Calu3 (cell line): ENCODE data around the gene PCNX1. TPM values are rescaled to one million over a fixed set of nuclear protein-coding genes. Genes with fewer than 3 reads are reported as not detected.

Experiments used
- BruUV-seq: library from RNA; stranded (reverse); fragments of 400-500 nt; replicated peaks from 2 replicates; lab custom pipeline; 2021; lab: Mats Ljungman, UMichigan
- CTCF ChIA-PET: fragments of 300-600 bp; sonication (Branson Sonifier 250); formaldehyde crosslinking; loops from one replicate; lab custom pipeline; 2022; ENCODE audit warnings: antibody characterized with exemption; lab: Charles Lee
- DNase-seq: peaks from one replicate; pipeline ENCODE4 v3.0.0; 2022
- H3K27ac Mint-ChIP-seq: one replicate; pipeline ENCODE4 v1.8.0; 2022; ENCODE audit warnings: mixed read lengths; ENCODE audit not compliant: unreplicated experiment
- H3K27me3 Mint-ChIP-seq: one replicate; pipeline ENCODE4 v1.8.0; 2022; ENCODE audit warnings: mixed read lengths; ENCODE audit not compliant: unreplicated experiment
- H3K36me3 Mint-ChIP-seq: one replicate; pipeline ENCODE4 v1.8.0; 2022; ENCODE audit warnings: mild to moderate bottlenecking, moderate library complexity, mixed read lengths; ENCODE audit not compliant: insufficient read depth, unreplicated experiment
- H3K4me1 Mint-ChIP-seq: one replicate; pipeline ENCODE4 v1.8.0; 2022; ENCODE audit warnings: mild to moderate bottlenecking, low read depth, mixed read lengths; ENCODE audit not compliant: unreplicated experiment
- H3K4me3 Mint-ChIP-seq: one replicate; pipeline ENCODE4 v1.8.0; 2022; ENCODE audit warnings: mild to moderate bottlenecking, low read depth, moderate library complexity, mixed read lengths; ENCODE audit not compliant: unreplicated experiment
- H3K9me3 Mint-ChIP-seq: one replicate; pipeline ENCODE4 v1.8.0; 2022; ENCODE audit warnings: low read depth, mixed read lengths; ENCODE audit not compliant: unreplicated experiment
- CTCF ChIP-seq: fragments of 200-600 bp; IDR thresholded peaks from one replicate; pipeline ENCODE4 v1.8.0; 2022; ENCODE audit warnings: antibody characterized with exemption; ENCODE audit not compliant: unreplicated experiment
- intact Hi-C: fragments of 100-400 bp; cut with micrococcal nuclease; formaldehyde crosslinking; loops from one replicate; pipeline ENCODE4 v1.10.0; 2022; ENCODE audit not compliant: unreplicated experiment
- total RNA-seq: library from RNA; stranded (reverse); gene quantifications from 2 replicates; pipeline ENCODE4 v1.2.3, GENCODE V29; 2022

Gene PCNX1
- total RNA-seq, 1 experiment from 2014 or later, result 34.1 TPM

- Mint-ChIP-seq H3K4me3 (no peak overlapping the region), H3K9me3 (no peaks in the 10 kb centered on the region)
- CTCF ChIA-PET, result no interaction called here
These were observed 141.1 kb downstream of the PCNX1 start for GRCh38 chr14:71048393-71048792.

GRCh38 chr14:71049435-71050133 lies 142.3 kb downstream of the PCNX1 start:
- no peaks in the 10 kb centered on the region for H3K9me3 Mint-ChIP-seq
- CTCF ChIA-PET, result interaction anchor here (0.7 to 1.3 kb wide), 3 partner anchors 13 to 703 kb away, joined by 3 read pairs; no protein-coding TSS in a partner anchor

More at GRCh38 chr14:71048393-71048792, 141.1 kb downstream of the PCNX1 start:
- Mint-ChIP-seq H3K27me3 (no peaks in the 10 kb centered on the region), H3K36me3 (no peaks in the 10 kb centered on the region), H3K27ac (no peak overlapping the region), H3K4me1 (no peaks in the 10 kb centered on the region)
- intact Hi-C loops, result no loop called here
- no peak for DNase-seq
- TF ChIP-seq CTCF, result no peak
- BruUV-seq, result no TSS peak

DNA sequence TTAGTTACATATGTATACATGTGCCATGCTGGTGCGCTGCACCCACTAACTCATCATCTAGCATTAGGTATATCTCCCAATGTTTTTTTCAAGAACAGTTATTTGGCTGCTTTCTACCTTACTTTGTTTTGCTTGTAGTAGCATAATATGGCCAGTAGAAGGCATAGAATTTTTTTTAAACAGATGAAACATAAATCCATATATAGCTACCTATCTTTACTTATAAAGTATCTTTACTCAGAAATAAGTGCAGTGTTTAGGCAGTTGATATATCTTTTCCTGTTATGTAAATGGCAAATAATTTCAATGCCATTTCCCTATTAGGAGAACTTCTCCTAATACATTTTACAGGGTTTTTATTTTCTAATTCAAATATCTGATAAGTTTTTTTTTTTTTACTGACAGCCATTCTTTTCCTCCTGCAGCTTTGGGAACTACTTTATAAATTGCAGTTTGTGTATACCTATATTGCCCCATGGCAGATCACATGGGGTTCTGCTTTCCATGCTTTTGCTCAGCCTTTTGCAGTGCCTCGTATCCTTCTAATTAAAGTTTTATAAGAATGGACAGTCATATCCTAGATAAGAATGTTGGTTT lies 143.1 kb downstream of the PCNX1 start:
- Mint-ChIP-seq H3K9me3 (no peaks in the 10 kb centered on the region), H3K36me3 (no peaks in the 10 kb centered on the region), H3K27ac (no peak overlapping the region), H3K4me1 (no peaks in the 10 kb centered on the region), H3K27me3 (no peaks in the 10 kb centered on the region), H3K4me3 (no peak overlapping the region)
- CTCF ChIA-PET, result interaction anchor here (0.7 to 1.3 kb wide), 3 partner anchors 12 to 702 kb away, joined by 3 read pairs; no protein-coding TSS in a partner anchor
- BruUV-seq, result no TSS peak
- no peak for DNase-seq
- no peak for TF ChIP-seq CTCF
- intact Hi-C loops, result loop anchor here (1.0 kb wide), 1 partner anchor 703 kb away; no protein-coding TSS in a partner anchor

More at GRCh38 chr14:71049435-71050133, 142.3 kb downstream of the PCNX1 start:
- intact Hi-C loops, result loop anchor here (1.0 kb wide), 1 partner anchor 704 kb away; no protein-coding TSS in a partner anchor
- Mint-ChIP-seq H3K36me3 (no peaks in the 10 kb centered on the region), H3K4me3 (no peak overlapping the region), H3K27ac (no peak overlapping the region), H3K4me1 (no peaks in the 10 kb centered on the region), H3K27me3 (no peaks in the 10 kb centered on the region)
- DNase-seq, result no peak
- no TSS peak for BruUV-seq
- no peak for TF ChIP-seq CTCF

DNA sequence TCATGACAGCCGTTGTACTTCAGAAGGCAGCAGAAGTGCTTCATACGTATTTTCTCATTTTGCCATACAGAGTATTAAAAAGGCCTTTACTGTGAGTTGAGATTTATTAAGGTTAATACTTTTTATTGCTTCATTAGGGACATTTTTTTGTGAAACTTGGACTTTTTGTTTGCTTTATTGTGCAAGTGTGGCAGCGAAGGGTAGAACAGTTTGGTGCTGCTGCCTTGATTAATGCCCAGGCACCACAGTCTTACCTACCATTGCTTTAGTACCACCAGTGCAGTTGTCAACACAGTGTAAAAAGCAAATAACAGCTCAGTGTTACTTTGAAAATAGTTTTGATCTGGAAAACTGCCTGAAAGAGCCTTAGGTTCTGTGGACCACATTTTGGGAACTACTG lies 147.4 kb downstream of the PCNX1 start:
- Mint-ChIP-seq H3K4me3 (no peak overlapping the region), H3K36me3 (no peaks in the 10 kb centered on the region), H3K4me1 (no peaks in the 10 kb centered on the region), H3K9me3 (no peaks in the 10 kb centered on the region), H3K27ac (no peak overlapping the region), H3K27me3 (no peaks in the 10 kb centered on the region)
- CTCF ChIA-PET, result no interaction called here
- DNase-seq, result no peak
- TF ChIP-seq CTCF, result no peak
- no TSS peak for BruUV-seq
- intact Hi-C loops, result no loop called here
